ENCODE measurements around the gene PLCH1.

DNA sequence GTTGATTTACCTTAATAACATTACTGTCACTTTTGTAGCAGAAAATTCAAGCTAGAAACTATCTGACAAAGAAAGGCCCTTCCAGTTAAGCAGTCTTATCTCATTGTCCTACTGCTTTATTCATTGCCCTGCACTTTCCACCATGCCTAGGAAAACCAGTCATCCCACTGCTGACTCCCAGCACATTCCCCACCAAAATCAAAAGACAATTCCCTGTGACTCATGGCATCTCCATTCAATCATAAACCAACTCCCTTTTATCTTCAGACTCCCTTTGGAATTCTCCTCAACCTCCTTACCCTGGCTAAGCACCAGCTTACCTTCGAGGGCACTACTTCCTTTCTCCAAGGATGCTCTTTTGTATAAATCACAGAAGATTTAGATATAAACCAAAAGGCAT is 184.3 kb downstream of the PLCH1 start:
- TF ChIP-seq, protein P1, sequence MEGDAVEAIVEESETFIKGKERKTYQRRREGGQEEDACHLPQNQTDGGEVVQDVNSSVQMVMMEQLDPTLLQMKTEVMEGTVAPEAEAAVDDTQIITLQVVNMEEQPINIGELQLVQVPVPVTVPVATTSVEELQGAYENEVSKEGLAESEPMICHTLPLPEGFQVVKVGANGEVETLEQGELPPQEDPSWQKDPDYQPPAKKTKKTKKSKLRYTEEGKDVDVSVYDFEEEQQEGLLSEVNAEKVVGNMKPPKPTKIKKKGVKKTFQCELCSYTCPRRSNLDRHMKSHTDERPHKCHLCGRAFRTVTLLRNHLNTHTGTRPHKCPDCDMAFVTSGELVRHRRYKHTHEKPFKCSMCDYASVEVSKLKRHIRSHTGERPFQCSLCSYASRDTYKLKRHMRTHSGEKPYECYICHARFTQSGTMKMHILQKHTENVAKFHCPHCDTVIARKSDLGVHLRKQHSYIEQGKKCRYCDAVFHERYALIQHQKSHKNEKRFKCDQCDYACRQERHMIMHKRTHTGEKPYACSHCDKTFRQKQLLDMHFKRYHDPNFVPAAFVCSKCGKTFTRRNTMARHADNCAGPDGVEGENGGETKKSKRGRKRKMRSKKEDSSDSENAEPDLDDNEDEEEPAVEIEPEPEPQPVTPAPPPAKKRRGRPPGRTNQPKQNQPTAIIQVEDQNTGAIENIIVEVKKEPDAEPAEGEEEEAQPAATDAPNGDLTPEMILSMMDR (IDR thresholded peaks at IDR 0.05): no peak
- no peak for TF ChIP-seq POLR2A (IDR thresholded peaks at IDR 0.05)

Measured in adrenal gland (tissue), 5 donors.